OCI-LY1 (cell line): ENCODE measurements around the gene IL1RAP.

Experiments
- EZH2 ChIP-seq: fragments of 200-600 bp; sonication (generic), shearing (Covaris generic); IDR thresholded peaks from 2 replicates; pipeline ENCODE4 v1.8.0; 2017; ENCODE audit warnings: borderline replicate concordance, mixed run types, mild to moderate bottlenecking, antibody characterized with exemption, low read length, moderate library complexity, mixed read lengths
- TF ChIP-seq, protein P1 (sequence below): fragments of 200-600 bp; sonication (generic), shearing (Covaris generic); IDR thresholded peaks from 2 replicates; pipeline ENCODE4 v1.5.1; 2017; ENCODE audit warnings: mild to moderate bottlenecking, antibody characterized with exemption, low read length, moderate library complexity, mixed read lengths

DNA sequence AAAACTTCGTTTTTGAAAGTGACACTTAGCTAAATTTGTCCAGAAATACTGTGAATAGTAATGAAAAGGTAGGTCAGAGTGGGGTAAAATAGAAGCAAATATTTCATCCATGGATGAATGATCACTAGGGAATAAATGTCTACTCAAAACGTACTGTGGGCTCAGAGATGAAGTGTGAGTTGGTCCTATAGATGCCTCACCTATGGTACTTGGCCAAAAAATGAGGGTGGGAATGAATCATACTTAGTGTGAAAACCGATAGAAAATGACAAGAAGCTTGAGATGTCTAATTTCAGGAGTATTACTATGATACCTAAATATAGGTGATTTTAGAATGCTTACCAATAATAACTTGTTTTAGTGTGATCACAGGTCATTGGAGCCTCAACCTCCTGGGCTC is 192.7 kb downstream of the IL1RAP start:
- TF ChIP-seq, protein P1, sequence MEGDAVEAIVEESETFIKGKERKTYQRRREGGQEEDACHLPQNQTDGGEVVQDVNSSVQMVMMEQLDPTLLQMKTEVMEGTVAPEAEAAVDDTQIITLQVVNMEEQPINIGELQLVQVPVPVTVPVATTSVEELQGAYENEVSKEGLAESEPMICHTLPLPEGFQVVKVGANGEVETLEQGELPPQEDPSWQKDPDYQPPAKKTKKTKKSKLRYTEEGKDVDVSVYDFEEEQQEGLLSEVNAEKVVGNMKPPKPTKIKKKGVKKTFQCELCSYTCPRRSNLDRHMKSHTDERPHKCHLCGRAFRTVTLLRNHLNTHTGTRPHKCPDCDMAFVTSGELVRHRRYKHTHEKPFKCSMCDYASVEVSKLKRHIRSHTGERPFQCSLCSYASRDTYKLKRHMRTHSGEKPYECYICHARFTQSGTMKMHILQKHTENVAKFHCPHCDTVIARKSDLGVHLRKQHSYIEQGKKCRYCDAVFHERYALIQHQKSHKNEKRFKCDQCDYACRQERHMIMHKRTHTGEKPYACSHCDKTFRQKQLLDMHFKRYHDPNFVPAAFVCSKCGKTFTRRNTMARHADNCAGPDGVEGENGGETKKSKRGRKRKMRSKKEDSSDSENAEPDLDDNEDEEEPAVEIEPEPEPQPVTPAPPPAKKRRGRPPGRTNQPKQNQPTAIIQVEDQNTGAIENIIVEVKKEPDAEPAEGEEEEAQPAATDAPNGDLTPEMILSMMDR, result no peak
- no peak for TF ChIP-seq EZH2
